ENCODE results near the gene THAP7.

Gene THAP7

DNA sequence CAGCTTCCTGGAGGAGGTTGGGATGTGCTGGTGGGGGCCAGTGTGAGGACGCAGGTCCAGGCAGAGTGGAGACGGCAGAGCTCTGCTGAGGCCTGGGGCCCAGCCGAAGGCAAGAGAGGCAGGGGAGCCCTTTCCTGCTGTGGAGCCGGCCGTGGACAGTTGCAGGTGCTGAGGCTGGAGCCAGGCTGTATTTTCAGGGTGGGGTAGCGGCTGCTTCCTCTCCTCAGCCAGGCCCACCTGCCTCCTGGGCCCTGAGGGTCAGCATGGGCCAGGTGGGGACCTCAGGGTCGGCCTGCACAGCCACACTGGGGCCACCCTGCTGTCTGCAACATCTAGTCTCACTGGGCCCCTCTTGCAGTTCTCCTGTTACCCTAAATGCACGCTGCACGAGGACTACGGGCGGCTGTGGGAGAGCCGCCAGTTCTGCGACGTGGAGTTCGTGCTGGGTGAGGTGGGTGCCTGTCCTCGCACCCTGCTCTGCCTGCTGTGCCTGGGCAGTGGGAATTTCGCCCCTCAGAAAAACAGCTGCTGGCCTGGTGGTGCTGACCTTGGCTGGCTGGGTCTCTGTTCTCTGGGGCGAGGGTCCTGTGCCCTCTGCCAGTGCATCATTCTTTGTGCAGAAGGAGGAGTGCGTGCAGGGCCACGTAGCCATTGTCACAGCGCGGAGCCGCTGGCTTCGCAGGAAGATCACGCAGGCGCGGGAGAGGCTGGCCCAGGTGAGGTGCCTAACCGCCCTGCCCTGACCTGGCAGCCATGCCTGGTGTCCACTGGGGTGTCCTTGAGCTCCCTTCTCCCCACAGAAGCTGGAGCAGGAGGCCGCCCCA lies 8.4 kb downstream of the THAP7 start:
- no peak for DNase-seq (ENCODE audit: low read depth)

GRCh38 chr22:20992456-20993303 lies 9.2 kb downstream of the THAP7 start:
- DNase-seq (ENCODE audit: low read depth): no peak

DNA sequence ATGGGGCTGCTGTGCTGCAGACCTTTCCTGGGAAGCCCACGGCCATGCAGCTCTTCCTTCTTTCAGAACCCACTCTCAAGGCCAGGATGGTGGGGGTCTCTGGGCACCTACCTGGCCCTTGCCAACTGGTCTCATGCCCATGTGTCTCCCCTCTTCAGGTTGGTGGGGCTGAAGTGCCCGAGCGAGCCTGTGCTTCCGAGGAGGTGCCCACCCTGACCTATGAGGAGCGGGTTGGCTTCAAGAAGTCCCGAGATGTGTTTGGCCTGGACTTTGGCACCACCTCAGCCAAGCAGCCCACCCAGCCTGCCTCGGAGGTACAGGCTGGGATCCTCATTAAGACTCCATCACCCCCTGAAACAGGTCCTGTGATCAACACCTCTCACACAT lies 9.9 kb downstream of the THAP7 start:
- no peak for DNase-seq (ENCODE audit: low read depth)

- no peak for DNase-seq (ENCODE audit: low read depth)
These were observed 10.5 kb downstream of the THAP7 start for GRCh38 chr22:20991252-20992055.

- no peak for DNase-seq (ENCODE audit: low read depth)
These were observed 11.4 kb downstream of the THAP7 start for GRCh38 chr22:20990184-20991180.

GRCh38 chr22:20989323-20990138 lies 12.4 kb downstream of the THAP7 start:
- no peak for DNase-seq (ENCODE audit: low read depth)

DNA sequence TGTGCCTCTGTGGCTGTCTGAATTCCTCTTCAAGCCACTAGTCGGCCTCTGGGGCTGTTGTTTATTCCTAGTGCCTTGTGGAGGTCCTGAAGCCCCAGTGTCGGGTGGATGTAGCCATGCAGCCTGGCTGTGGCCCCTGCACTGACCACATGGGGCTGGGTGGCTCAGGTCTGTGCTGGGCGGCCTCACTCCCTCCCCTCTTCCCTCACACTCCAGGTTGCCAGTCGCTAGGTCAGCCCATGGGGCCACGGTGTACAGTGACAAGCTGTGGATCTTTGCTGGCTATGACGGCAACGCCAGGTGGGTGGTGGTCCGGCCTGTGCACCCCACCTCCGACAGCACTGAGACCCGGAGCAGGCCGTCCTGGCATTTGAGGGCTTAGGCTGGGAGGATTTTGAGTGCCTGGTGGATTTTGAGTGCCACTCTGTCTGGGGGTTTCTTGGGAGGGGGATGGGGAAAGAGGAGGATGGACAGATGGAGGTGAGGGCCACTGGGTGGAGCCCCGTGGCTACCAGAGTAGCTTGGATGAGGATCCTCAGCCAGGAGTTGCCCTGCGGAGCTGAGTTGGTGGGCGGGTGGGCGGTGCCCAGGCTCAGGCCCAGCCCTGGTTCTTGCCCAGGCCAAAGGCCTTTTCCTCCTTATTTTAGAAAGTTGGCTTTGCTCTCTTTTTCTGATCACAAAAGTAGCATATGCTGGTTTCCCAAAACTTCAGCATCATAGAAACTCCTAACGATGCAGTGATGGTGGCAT lies 13.2 kb downstream of the THAP7 start:
- DNase-seq (ENCODE audit: low read depth): no peak

DNA sequence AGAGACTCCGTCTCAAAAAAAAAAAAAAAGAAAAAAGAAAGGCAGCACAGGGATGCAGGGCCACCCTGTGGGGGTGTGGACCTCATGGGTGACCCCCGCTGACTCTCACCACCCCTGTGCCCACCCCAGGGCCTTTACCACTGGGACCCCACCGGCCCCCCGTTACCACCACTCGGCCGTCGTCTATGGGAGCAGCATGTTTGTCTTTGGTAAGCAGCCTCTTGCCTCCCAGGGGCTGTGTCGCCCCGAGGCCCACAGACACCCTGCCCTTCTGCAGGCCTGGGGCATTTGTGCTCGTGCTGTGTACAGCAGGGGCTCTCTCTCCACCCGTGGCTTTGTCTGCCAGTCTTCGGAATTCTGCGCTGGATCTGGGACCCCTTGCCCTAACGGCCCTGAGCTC lies 14.5 kb downstream of the THAP7 start:
- no peak for DNase-seq (ENCODE audit: low read depth)

GRCh38 chr22:20986365-20986764 lies 15.6 kb downstream of the THAP7 start:
- DNase-seq (ENCODE audit: low read depth): no peak

- DNase-seq (ENCODE audit: low read depth): no peak
These were observed 16.2 kb downstream of the THAP7 start for GRCh38 chr22:20985720-20986119.

- DNase-seq (ENCODE audit: low read depth): no peak
These were observed 18.7 kb downstream of the THAP7 start for GRCh38 chr22:20983081-20983771.

GRCh38 chr22:20982563-20982882 lies 19.4 kb downstream of the THAP7 start:
- no peak for DNase-seq (ENCODE audit: low read depth)

GRCh38 chr22:20981787-20982562 lies 19.9 kb downstream of the THAP7 start, which contains the start of gene LZTR1:
LZTR1 (plus strand) TSS chr22:20982297; CDS start chr22:20982372, 75 bp downstream.
- peak; percentile 84 for DNase-seq (ENCODE audit: low read depth)

- no peak for DNase-seq (ENCODE audit: low read depth)
These were observed 20.8 kb downstream of the THAP7 start for GRCh38 chr22:20980938-20981722.

GRCh38 chr22:20980523-20980922 lies 21.4 kb downstream of the THAP7 start:
- no peak for DNase-seq (ENCODE audit: low read depth)

- DNase-seq (ENCODE audit: low read depth): no peak
These were observed 21.9 kb downstream of the THAP7 start for GRCh38 chr22:20979940-20980453.

GRCh38 chr22:20979243-20979809 lies 22.6 kb downstream of the THAP7 start:
- peak; percentile 74 for DNase-seq (ENCODE audit: low read depth)
